Measurements from ENCODE around the gene HMG20A.

HMG20A gene

GRCh38 chr15:77380033-77380432 is 40.7 kb upstream of the HMG20A start:
- DNase-seq (ENCODE audit: extremely low read depth, insufficient read length): no peak
- H3K27me3 ChIP-seq (replicated peaks; ENCODE audit: control insufficient read depth, insufficient read depth, low read length): no peaks in the 10 kb centered on the region
- no peak for TF ChIP-seq CTCF (IDR thresholded peaks at IDR 0.05; ENCODE audit: insufficient read depth, low read length, poor library complexity, severe bottlenecking)
- H3K36me3 ChIP-seq (ENCODE audit: control insufficient read depth, insufficient read depth, low read length): no peaks in the 10 kb centered on the region
- no peak overlapping the region for H3K4me3 ChIP-seq (replicated peaks; ENCODE audit: low read depth, low read length)

DNA sequence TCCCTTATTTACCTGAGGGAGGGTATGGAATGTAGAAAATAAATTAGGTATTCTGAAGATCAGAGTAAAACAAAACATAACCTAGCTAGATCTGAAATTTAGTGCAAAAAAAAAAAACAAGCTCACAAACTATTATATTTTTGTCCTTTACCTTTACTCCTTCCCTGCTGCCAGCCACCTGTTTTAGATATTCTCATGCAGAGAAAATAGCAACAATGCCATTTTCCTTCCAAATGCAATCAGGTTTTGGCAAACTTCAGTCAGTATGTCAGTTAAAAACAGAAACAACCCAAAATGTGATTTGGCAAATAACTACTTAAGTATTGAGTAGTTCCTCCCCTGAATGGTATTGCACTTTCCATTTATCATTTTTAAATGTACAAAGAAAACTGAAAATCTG is 36.6 kb upstream of the HMG20A start:
- no peaks in the 10 kb centered on the region for H3K27me3 ChIP-seq (replicated peaks; ENCODE audit: control insufficient read depth, insufficient read depth, low read length)
- TF ChIP-seq CTCF (IDR thresholded peaks at IDR 0.05; ENCODE audit: insufficient read depth, low read length, poor library complexity, severe bottlenecking): no peak
- DNase-seq (ENCODE audit: extremely low read depth, insufficient read length): no peak
- H3K4me3 ChIP-seq (replicated peaks; ENCODE audit: low read depth, low read length): no peak overlapping the region
- no peaks in the 10 kb centered on the region for H3K36me3 ChIP-seq (ENCODE audit: control insufficient read depth, insufficient read depth, low read length)

DNA sequence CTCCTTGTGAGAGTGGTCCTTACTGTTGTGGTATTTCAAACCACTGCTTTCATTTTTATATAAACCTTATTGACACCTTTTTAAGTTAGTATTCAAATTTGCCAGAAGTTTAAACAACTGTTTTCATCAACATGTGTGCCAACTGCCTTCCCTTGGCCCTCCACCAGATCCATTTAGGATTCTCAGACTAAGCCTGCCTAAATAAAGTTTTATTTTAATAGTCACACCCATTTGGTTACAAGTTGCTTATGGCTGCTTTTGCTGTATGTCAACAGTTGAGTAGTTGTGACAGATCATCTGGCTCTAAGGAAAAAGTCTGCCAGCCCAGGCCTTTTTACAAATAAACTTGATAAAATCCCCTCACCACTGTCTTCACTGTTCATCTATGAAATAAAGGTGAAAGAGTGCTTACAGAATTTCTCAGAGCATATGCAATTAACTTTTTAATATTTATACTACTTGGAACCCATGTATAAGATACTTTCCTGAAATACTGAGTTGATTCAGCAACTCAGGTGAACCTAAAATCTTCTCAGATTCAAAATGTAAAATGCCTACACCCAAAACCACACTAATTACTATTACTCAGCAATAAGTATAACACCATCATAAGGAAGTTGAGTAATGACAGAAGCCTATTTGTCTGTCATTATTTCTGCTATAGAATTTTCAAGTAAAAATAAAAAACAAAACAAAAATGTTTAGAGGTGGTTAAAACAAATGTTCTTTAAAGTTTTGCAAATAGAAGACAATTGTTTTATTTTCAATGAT is 35.9 kb upstream of the HMG20A start:
- TF ChIP-seq CTCF (IDR thresholded peaks at IDR 0.05; ENCODE audit: insufficient read depth, low read length, poor library complexity, severe bottlenecking): no peak
- DNase-seq (ENCODE audit: extremely low read depth, insufficient read length): no peak
- Histone ChIP-seq H3K36me3 (ENCODE audit: control insufficient read depth, insufficient read depth, low read length) (no peaks in the 10 kb centered on the region), H3K27me3 (replicated peaks; ENCODE audit: control insufficient read depth, insufficient read depth, low read length) (no peaks in the 10 kb centered on the region), H3K4me3 (replicated peaks; ENCODE audit: low read depth, low read length) (no peak overlapping the region)

GRCh38 chr15:77386626-77387025 is 34.1 kb upstream of the HMG20A start:
- no peaks in the 10 kb centered on the region for H3K27me3 ChIP-seq (replicated peaks; ENCODE audit: control insufficient read depth, insufficient read depth, low read length)
- no peak overlapping the region for H3K4me3 ChIP-seq (replicated peaks; ENCODE audit: low read depth, low read length)
- DNase-seq (ENCODE audit: extremely low read depth, insufficient read length): no peak
- no peaks in the 10 kb centered on the region for H3K36me3 ChIP-seq (ENCODE audit: control insufficient read depth, insufficient read depth, low read length)
- no peak for TF ChIP-seq CTCF (IDR thresholded peaks at IDR 0.05; ENCODE audit: insufficient read depth, low read length, poor library complexity, severe bottlenecking)

GRCh38 chr15:77387365-77388105 is 33.2 kb upstream of the HMG20A start:
- H3K36me3 ChIP-seq (ENCODE audit: control insufficient read depth, insufficient read depth, low read length): no peaks in the 10 kb centered on the region
- no peaks in the 10 kb centered on the region for H3K27me3 ChIP-seq (replicated peaks; ENCODE audit: control insufficient read depth, insufficient read depth, low read length)
- H3K4me3 ChIP-seq (replicated peaks; ENCODE audit: low read depth, low read length): no peak overlapping the region
- TF ChIP-seq CTCF (IDR thresholded peaks at IDR 0.05; ENCODE audit: insufficient read depth, low read length, poor library complexity, severe bottlenecking): no peak
- no peak for DNase-seq (ENCODE audit: extremely low read depth, insufficient read length)

Data from GM06990 (cell line).